GM08714 (cell line): ENCODE measurements around the gene CDC42BPA.

Source experiments
- H3K4me3 ChIP-seq: fragments of 200-500 bp; sonication (Bioruptor generic); 2 replicates; pipeline ENCODE4 v1.5.1; 2014; ENCODE audit warnings: mild to moderate bottlenecking, low read length, inconsistent platforms
- ZNF274 ChIP-seq: IDR thresholded peaks from 2 replicates; pipeline ENCODE4 v1.6.1; 2012; ENCODE audit warnings: mild to moderate bottlenecking, low read depth, low read length

Gene CDC42BPA

GRCh38 chr1:226950316-226950715 lies 368.0 kb downstream of the CDC42BPA start:
- TF ChIP-seq ZNF274: no peak
- no peak overlapping the region for H3K4me3 ChIP-seq

DNA sequence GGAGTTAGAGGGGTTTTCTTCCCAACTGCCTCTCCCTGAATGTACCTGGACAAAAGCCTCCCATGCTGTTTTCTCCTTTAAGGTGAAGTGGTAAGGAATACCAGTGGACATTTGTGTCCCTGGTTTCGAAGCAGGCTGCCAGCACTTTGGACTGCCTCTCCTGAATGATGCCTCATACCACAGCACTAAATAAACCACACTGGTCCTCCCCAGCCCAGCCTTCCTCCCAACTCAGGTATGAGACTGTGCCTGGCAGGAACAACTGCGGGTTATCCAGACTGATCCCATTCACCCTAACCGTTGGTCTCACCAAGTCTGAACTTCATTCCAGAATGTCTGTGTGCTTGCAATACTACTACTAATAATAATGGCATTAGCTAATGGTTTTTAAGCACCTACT lies 368.9 kb downstream of the CDC42BPA start:
- H3K4me3 ChIP-seq: no peak overlapping the region
- no peak for TF ChIP-seq ZNF274

- H3K4me3 ChIP-seq: no peak overlapping the region
- TF ChIP-seq ZNF274: no peak
Measured at GRCh38 chr1:226948996-226949395, 369.3 kb downstream of the CDC42BPA start.

DNA sequence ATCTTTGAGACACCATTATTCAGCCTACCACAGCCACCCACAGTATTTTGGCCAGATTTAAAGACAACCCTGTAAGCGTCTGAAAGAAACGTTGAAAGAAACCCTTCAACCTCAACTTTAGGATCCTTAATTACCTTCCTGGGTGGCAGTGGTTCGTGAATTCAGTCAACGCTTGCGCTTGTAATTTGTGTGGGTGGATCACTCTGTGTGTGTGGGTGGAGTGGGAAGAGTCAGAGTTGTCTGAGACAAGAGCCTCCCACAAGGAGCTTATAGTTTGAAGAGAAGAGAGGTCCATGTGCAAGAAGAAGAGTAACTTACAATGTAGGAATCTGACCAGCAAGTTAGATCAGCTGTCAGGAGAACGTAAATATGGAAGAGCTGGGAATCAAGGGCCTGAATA lies 369.8 kb downstream of the CDC42BPA start:
- no peak for TF ChIP-seq ZNF274
- no peak overlapping the region for H3K4me3 ChIP-seq

- TF ChIP-seq ZNF274: no peak
- no peak overlapping the region for H3K4me3 ChIP-seq
Measured at GRCh38 chr1:226948051-226948450, 370.2 kb downstream of the CDC42BPA start.

DNA sequence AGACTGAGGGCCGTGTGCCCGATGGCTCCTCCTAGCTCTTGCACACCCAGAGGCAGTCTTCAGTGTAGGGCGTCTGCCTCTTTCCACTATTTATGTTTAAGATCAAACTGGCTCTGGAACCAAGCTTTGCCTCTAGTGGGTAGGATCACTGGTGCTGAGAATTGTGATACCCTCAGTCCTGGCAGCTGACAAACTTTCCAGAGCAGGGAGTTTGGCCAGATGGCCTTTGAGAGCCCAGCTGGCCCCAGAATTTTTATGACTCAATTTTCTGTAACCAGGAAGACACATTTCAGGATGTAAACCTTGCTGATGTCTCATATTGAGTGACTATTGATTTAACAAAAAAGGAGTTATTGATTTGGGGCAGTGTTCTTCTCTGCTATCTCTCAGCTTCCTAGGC lies 371.5 kb downstream of the CDC42BPA start:
- TF ChIP-seq ZNF274: no peak
- H3K4me3 ChIP-seq: no peak overlapping the region

DNA sequence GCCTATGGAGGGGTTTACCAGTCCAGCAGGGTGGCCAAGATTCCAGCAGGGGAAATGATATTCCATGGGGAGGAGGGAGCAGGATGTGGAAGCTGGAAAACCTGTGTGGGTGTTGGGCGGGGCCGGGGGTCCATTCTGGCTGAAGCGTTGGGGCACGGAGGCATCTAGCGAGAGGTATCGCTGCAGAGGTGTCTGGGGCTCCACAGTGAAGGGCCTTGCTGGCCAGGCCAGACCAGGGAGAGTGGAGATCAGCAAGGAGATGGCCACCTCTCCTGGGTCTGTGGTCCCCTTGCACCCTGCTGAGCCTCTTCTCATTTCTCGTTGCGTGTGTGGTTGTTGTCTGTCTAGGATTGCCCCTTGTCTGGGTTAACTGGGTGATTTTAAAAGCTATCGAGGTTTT lies 372.0 kb downstream of the CDC42BPA start:
- no peak overlapping the region for H3K4me3 ChIP-seq
- TF ChIP-seq ZNF274: no peak

DNA sequence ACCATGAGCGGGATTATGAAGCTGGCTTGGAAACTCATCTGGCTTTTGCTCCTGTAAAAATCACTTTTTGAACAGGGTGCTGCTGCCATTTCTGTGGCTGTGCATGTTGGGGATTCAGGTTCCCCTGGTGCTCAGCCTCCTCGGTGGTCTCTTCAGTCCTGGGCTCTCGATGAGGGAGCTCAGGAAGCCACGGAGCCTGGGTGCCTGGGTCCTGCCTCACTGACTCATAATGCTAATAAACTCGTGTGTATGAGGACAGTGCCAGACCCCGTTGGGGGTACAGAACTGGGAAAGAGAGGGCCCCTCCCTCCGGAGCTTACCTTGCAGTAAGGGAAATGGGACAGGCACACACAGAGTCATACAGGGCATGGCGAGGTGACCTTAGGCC lies 372.4 kb downstream of the CDC42BPA start:
- no peak overlapping the region for H3K4me3 ChIP-seq
- no peak for TF ChIP-seq ZNF274

- TF ChIP-seq ZNF274: no peak
- no peak overlapping the region for H3K4me3 ChIP-seq
Measured at GRCh38 chr1:226945106-226945857, 373.0 kb downstream of the CDC42BPA start.

DNA sequence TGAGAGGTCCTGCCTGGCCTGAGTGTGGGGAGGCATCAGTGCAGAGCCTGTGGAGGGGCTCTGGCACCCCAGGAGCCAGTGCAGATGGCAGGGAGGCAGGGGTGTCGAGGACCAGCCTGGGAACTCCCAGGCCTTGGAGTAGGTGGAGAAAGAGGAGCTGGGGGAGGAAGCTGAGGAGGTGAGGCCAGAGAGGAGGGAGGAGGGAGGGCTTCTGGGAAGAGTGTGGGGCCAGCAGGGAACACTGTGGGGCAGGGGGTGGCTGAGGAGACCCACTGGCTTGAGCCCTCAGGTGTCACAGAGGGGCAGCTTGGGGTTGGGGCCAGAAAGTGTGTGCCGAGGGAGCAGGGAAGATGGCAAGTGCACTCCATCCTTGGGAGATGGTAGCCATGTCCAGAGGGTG lies 374.4 kb downstream of the CDC42BPA start:
- H3K4me3 ChIP-seq: no peak overlapping the region
- no peak for TF ChIP-seq ZNF274

- H3K4me3 ChIP-seq: no peak overlapping the region
- no peak for TF ChIP-seq ZNF274
Measured at GRCh38 chr1:226943156-226943555, 375.1 kb downstream of the CDC42BPA start.

DNA sequence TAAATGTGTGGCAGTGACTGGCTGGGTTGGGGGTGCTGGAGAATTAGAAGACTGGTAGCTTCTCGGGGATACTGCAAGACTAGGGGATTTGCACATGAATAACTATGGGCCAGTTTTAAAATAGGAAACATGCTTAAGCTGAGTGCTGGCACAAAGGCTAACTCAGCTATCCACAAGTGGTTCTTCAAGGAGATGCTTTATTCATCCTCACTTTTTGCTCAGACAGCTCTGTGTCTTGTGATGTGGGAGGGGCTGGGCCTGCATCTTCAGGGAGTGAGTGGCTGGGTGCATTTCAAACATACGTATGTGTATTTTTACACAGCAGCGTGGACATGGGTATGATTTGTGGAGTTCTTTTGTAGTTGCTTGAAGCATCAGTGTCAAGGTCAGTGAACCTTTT lies 375.9 kb downstream of the CDC42BPA start:
- no peak overlapping the region for H3K4me3 ChIP-seq
- no peak for TF ChIP-seq ZNF274

GRCh38 chr1:226940806-226941067 lies 377.6 kb downstream of the CDC42BPA start:
- peak overlapping the region; percentile 74 for H3K4me3 ChIP-seq
- TF ChIP-seq ZNF274: no peak

DNA sequence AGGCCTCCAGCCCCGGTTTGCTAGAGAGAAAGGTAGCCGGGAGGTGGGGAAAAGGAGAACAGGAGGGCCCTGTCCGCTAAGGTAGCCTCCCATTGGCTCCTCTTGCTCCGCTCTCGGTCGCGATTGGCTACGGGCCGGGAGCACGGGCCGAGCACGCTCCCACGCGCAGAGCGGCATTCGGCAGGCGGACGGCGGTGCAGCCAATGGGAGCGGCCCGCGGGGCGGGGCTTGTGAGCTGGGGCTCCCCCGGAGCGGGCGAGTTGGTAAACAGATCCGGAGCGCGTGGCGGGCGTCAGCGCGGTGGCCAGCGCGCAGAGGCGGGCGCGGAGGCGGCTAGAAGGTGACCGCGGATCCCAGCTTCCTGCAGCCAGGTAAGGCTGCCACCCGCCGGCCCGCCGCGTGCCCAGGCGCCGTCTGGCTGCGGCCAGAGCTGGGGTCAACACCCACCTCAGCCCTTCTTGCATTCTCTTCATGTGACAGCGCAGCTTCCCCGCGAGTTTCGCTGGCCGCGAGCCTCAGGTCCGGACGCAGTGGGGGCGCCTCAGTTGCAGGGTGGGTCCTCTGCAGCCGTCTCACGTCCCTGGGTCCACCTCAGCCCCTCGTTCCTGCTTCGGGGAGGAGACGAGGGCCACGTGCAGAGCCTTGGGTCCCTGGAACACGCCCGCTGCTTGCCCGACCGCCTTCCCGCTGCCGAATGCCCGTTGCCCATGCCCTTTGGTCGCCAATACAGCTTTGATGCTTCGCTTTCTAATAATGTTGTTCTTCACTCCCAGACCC lies 378.1 kb downstream of the CDC42BPA start, which contains the start of gene COQ8A:
TSS of gene COQ8A (plus strand) at position 266 of the 777 bp plus-strand sequence. CDS start 21,092 bp downstream, outside the sequence.
- no peak for TF ChIP-seq ZNF274
- H3K4me3 ChIP-seq: peak within 1 kb of the TSS; percentile 81
